Head of caudate nucleus (tissue), 42 donors: ENCODE measurements around the gene GAA.

Experiments
- DNase-seq, 42 donors: peaks; one replicate each; pipeline versions ENCODE4 v3.0.0 to v3.0.0-alpha.2; 2020 to 2021; ENCODE audit warnings: mixed read lengths in 7 of 42
- intact Hi-C: fragments of 100-400 bp; cut with DNase I; formaldehyde crosslinking; loops from one replicate; pipeline ENCODE4 v1.15.0; 2022

GAA gene

GRCh38 chr17:80101011-80101945 is at the start of gene GAA:
GAA (plus strand) TSS chr17:80101581; CDS start chr17:80104587, 3,006 bp downstream.
- intact Hi-C loops, result loop anchor here (2.0 kb wide), 1 partner anchor 46 kb away; the partner anchor contains the start of gene EIF4A3
- peak; percentile 44 to 94 (median 86) for DNase-seq

- no peak for DNase-seq
- intact Hi-C loops, result no loop called here
These were observed 49.7 kb upstream of the GAA start for GRCh38 chr17:80051681-80052080.

- DNase-seq, result no peak
- intact Hi-C loops, result no loop called here
These were observed 48.3 kb upstream of the GAA start for GRCh38 chr17:80053102-80053501.

- intact Hi-C loops, result no loop called here
- DNase-seq, result no peak
These were observed 45.8 kb upstream of the GAA start for GRCh38 chr17:80055597-80055996.

- intact Hi-C loops, result no loop called here
- no peak for DNase-seq
These were observed 42.9 kb upstream of the GAA start for GRCh38 chr17:80058311-80058955.

- intact Hi-C loops, result no loop called here
- DNase-seq, result no peak
These were observed 40.7 kb upstream of the GAA start for GRCh38 chr17:80060644-80061043.

- intact Hi-C loops, result no loop called here
- DNase-seq, result no peak
These were observed 40.0 kb upstream of the GAA start for GRCh38 chr17:80061421-80061820.

GRCh38 chr17:80063830-80064585 is 37.4 kb upstream of the GAA start:
- DNase-seq, result peak in 24 of 42 donors; percentile 5 to 76 (median 30)
- intact Hi-C loops, result no loop called here

GRCh38 chr17:80064696-80065095 is 36.7 kb upstream of the GAA start:
- DNase-seq, result no peak

GRCh38 chr17:80065478-80066170 is 35.8 kb upstream of the GAA start:
- intact Hi-C loops, result no loop called here
- no peak for DNase-seq

More at GRCh38 chr17:80064696-80065095, 36.7 kb upstream of the GAA start:
- intact Hi-C loops, result no loop called here

- intact Hi-C loops, result no loop called here
- no peak for DNase-seq
These were observed 33.9 kb upstream of the GAA start for GRCh38 chr17:80067393-80067986.

- intact Hi-C loops, result no loop called here
- no peak for DNase-seq
These were observed 32.8 kb upstream of the GAA start for GRCh38 chr17:80068301-80069222.

GRCh38 chr17:80070375-80071115 is 30.8 kb upstream of the GAA start:
- intact Hi-C loops, result no loop called here
- DNase-seq, result no peak

GRCh38 chr17:80071116-80071841 is 30.1 kb upstream of the GAA start:
- intact Hi-C loops, result no loop called here
- peak in 34 of 42 donors; percentile 12 to 70 (median 39) for DNase-seq

GRCh38 chr17:80072410-80072809 is 29.0 kb upstream of the GAA start:
- intact Hi-C loops, result no loop called here
- no peak for DNase-seq

- intact Hi-C loops, result no loop called here
- no peak for DNase-seq
These were observed 21.3 kb upstream of the GAA start for GRCh38 chr17:80080081-80080480.
